Measurements from ENCODE around the gene GLG1.

- TF ChIP-seq CTCF (IDR thresholded peaks at IDR 0.05) (no peak), POLR2A (IDR thresholded peaks at IDR 0.05) (no peak)
These were observed 119.0 kb downstream of the GLG1 start for GRCh38 chr16:74487634-74488495.
